HG02678 (cell line): ENCODE measurements around the gene YIF1A.

Source experiments
- ATAC-seq: cut with Tn5 transposase; IDR thresholded peaks from one replicate; pipeline ENCODE4 v1.9.1; 2021; ENCODE audit warnings: mild to moderate bottlenecking, moderate library complexity; ENCODE audit not compliant: unreplicated experiment

Gene YIF1A

GRCh38 chr11:66248903-66249302 is 40.0 kb downstream of the YIF1A start:
- ATAC-seq: no peak

DNA sequence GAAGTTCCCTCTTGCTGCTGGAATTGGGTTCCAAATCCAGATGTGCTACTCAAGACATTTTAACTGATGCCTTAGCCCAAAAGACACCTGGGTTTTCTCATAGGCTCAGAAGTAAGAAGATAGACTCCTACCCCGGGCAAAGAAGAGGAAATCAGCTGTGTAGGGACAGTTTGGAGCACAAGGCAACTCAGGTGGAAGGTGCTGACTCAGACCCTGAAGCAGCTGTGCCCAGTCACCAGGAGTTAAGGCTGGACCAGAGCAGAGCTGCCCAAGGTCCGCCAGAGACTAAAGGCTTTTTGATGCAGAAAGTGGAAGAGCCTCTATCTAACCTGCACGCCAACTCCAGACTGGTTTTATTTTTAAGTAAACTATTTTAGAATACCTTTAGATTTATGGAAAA is 41.1 kb downstream of the YIF1A start:
- no peak for ATAC-seq

DNA sequence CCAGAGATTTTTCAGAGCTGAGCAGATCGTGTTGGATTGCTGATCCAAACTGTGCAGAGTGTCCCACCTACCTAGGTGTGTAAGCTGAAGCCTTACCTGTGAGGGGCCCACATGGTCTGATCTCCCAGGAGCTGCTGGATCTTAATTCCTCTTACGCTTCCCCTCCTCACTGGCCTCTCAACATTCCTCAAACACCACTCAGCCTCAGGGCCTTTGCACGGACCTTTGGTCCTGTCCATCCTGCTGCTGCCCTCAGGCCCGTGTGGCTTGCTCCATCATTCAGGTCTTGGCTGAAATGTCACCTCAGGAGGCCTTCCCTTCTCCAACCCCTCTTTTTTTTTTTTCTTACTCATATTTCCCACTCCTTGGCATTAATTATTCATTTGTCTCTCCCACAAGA is 41.6 kb downstream of the YIF1A start:
- ATAC-seq: no peak

- ATAC-seq: no peak
Observed at GRCh38 chr11:66243782-66244535, 45.0 kb downstream of the YIF1A start.

GRCh38 chr11:66242095-66242765 is 46.7 kb downstream of the YIF1A start:
- ATAC-seq: no peak

- no peak for ATAC-seq
Observed at GRCh38 chr11:66240781-66241136, 48.2 kb downstream of the YIF1A start.

GRCh38 chr11:66239998-66240780 is 48.8 kb downstream of the YIF1A start:
- no peak for ATAC-seq

GRCh38 chr11:66239511-66239910 is 49.4 kb downstream of the YIF1A start:
- ATAC-seq: no peak

DNA sequence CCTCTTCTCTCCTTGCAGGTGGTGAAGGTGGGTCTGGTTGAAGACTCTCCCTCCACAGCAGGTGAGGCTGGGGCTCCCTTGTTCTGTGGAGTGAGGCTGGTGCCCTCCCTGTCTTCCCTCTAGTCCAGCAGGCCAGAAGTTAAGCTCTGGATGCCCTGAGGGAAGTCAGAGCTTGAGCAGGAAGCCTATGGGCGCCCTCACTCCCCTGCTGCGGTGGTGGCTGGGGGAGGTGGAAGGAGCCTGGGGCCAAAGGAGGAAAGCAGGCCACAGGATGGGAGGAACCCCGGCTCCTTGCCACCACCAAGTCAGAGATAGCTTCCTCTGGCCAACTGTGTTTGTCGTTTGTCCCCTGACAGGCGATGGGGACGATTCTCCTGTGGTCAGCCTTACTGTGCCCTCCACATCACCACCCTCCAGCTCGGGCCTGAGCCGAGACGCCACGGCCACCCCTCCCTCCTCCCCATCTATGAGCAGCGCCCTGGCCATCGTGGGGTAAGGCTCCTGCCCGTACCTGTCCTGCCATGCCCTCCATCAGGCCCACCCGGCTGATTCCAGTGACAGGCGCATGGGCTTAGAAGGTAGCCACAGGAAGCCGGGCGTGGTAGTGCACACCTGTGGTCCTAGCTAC is 50.0 kb downstream of the YIF1A start:
- ATAC-seq: no peak

DNA sequence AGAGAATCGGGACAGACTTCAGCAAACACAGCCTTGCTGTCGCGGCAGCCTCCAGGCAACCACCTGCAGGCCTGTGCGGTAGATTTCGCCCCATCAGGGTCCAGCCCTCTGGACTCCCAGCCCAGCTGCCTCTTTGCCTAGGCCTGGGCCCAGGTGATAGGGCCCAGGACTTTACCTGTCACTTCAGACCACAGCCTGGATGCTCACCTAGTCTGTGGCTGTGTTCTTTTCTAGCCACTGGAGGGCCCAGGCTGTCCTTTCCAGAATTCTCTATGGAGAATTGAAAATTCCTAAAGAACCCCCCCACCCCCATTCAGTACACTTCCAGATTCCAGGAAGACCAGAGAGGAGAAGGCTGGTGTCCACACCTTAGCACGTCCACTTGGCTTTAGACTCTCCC is 51.1 kb downstream of the YIF1A start:
- ATAC-seq: no peak

DNA sequence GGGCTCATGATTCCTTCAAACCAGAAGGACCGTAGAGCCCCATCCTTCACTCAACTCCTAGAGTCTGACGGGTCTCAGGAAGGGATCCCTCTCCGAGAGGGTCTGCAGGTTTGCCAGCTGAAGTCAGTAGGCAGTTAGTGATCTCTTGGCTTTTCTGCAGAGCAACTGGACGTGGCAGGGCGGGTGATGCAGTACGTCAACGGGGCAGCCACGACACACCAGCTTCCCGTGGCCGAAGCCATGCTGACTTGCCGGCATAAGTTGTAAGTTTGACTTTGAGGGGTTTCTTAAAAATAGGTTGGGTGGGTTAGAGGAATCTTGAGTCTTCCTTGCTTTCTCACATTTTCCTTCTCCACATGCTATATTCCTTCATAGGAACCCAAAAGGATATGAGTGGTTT is 53.8 kb downstream of the YIF1A start:
- no peak for ATAC-seq
